ENCODE results near the gene ALG3. TPM values are rescaled to one million over a fixed set of nuclear protein-coding genes. Genes with fewer than 3 reads are reported as not detected.
A peak's percentile ranks its signal among the peaks of the same experiment; 100 is the strongest.
"Not testable (repeated sequence)": the region's sequence is repeated elsewhere in the genome, so short reads cannot be mapped to it uniquely, and the experiment has no call there.

ALG3 gene
- total RNA-seq, 2 donors from 2014 or later: 37.3 to 42.5 TPM

- Histone ChIP-seq H3K27me3 (ENCODE audit: control insufficient read depth, insufficient read depth, low read length, poor library complexity, severe bottlenecking) (peaks cover 81% of the 10 kb centered on the region), H3K4me1 (ENCODE audit: control insufficient read depth, insufficient read depth, low read length) (no peaks in the 10 kb centered on the region), H3K9me3 (ENCODE audit: control insufficient read depth, low read length) (no peaks in the 10 kb centered on the region), H3K9ac (ENCODE audit: extremely low read depth, low read length, poor library complexity, severe bottlenecking) (no peak overlapping the region), H3K27ac (ENCODE audit: low read depth, low read length) (no peak overlapping the region), H3K4me3 (ENCODE audit: low read length) (no peak overlapping the region), H3K36me3 (ENCODE audit: control insufficient read depth, insufficient read depth, low read length) (no peaks in the 10 kb centered on the region)
- H3K27me3 Mint-ChIP-seq (ENCODE audit: insufficient read depth): peaks cover 69% of the 10 kb centered on the region
- no peaks in the 10 kb centered on the region for H3K4me1 Mint-ChIP-seq
- no peaks in the 10 kb centered on the region for H3K36me3 Mint-ChIP-seq (ENCODE audit: low read depth)
- WGBS, 2 experiments (ENCODE audit: insufficient coverage in 1 of 2, insufficient read length in 1 of 2): 83 to 94% methylated on average over 10 to 12 of the region's 12 CpGs
- peak; percentile 30 for DNase-seq
- peak overlapping the region; percentile 42 for H3K4me3 Mint-ChIP-seq
- H3K27ac Mint-ChIP-seq: no peak overlapping the region
- TF ChIP-seq CTCF (conservative IDR thresholded peaks at IDR 0.05): no peak
- no peaks in the 10 kb centered on the region for H3K9me3 Mint-ChIP-seq
Measured at GRCh38 chr3:184275381-184275701, 26.6 kb upstream of the ALG3 start.

GRCh38 chr3:184272269-184272668 is 23.5 kb upstream of the ALG3 start:
- H3K9ac ChIP-seq (ENCODE audit: extremely low read depth, low read length, poor library complexity, severe bottlenecking): no peak overlapping the region
- peaks cover 75% of the 10 kb centered on the region for H3K27me3 ChIP-seq (ENCODE audit: control insufficient read depth, insufficient read depth, low read length, poor library complexity, severe bottlenecking)
- no peak for TF ChIP-seq CTCF (conservative IDR thresholded peaks at IDR 0.05)
- Mint-ChIP-seq H3K36me3 (ENCODE audit: low read depth) (no peaks in the 10 kb centered on the region), H3K4me1 (no peaks in the 10 kb centered on the region), H3K27ac (no peak overlapping the region), H3K27me3 (ENCODE audit: insufficient read depth) (peaks cover 51% of the 10 kb centered on the region), H3K9me3 (peaks cover 2% of the 10 kb centered on the region), H3K4me3 (no peak overlapping the region)
- H3K36me3 ChIP-seq (ENCODE audit: control insufficient read depth, insufficient read depth, low read length): no peaks in the 10 kb centered on the region
- no peaks in the 10 kb centered on the region for H3K4me1 ChIP-seq (ENCODE audit: control insufficient read depth, insufficient read depth, low read length)
- 83 to 90% methylated on average over 1 of the region's 1 CpG for WGBS, 2 experiments (ENCODE audit: insufficient coverage in 1 of 2, insufficient read length in 1 of 2)
- no peak overlapping the region for H3K4me3 ChIP-seq (ENCODE audit: low read length)
- no peak overlapping the region for H3K27ac ChIP-seq (ENCODE audit: low read depth, low read length)
- DNase-seq: peak; percentile 4
- H3K9me3 ChIP-seq (ENCODE audit: control insufficient read depth, low read length): peaks cover 5% of the 10 kb centered on the region

- not testable (repeated sequence) for H3K36me3 Mint-ChIP-seq (ENCODE audit: low read depth); H3K9ac ChIP-seq (ENCODE audit: extremely low read depth, low read length, poor library complexity, severe bottlenecking); H3K27ac ChIP-seq (ENCODE audit: low read depth, low read length); DNase-seq; H3K9me3 ChIP-seq (ENCODE audit: control insufficient read depth, low read length); H3K27ac Mint-ChIP-seq; H3K4me1 Mint-ChIP-seq; H3K4me3 Mint-ChIP-seq; H3K4me1 ChIP-seq (ENCODE audit: control insufficient read depth, insufficient read depth, low read length); H3K9me3 Mint-ChIP-seq; H3K4me3 ChIP-seq (ENCODE audit: low read length); H3K36me3 ChIP-seq (ENCODE audit: control insufficient read depth, insufficient read depth, low read length)
- H3K27me3 Mint-ChIP-seq (ENCODE audit: insufficient read depth): peaks cover 55% of the 10 kb centered on the region
- peaks cover 62% of the 10 kb centered on the region for H3K27me3 ChIP-seq (ENCODE audit: control insufficient read depth, insufficient read depth, low read length, poor library complexity, severe bottlenecking)
- WGBS, 2 experiments (ENCODE audit: insufficient coverage in 1 of 2, insufficient read length in 1 of 2): 100% methylated on average over 1 of the region's 1 CpG; no CpG with 5 or more reads in 1 of the 2 experiments
Measured at GRCh38 chr3:184267249-184267648, 18.5 kb upstream of the ALG3 start.

- H3K4me3 ChIP-seq (ENCODE audit: low read length): no peak overlapping the region
- DNase-seq: no peak
- WGBS, 2 experiments (ENCODE audit: insufficient coverage in 1 of 2, insufficient read length in 1 of 2): 23% methylated on average over 12 to 15 of the region's 15 CpGs
- no peak overlapping the region for H3K27ac ChIP-seq (ENCODE audit: low read depth, low read length)
- TF ChIP-seq CTCF (conservative IDR thresholded peaks at IDR 0.05): no peak
- Mint-ChIP-seq H3K27me3 (ENCODE audit: insufficient read depth) (peaks cover 86% of the 10 kb centered on the region), H3K27ac (no peak overlapping the region), H3K4me1 (peaks cover 14% of the 10 kb centered on the region), H3K9me3 (peaks cover 5% of the 10 kb centered on the region), H3K36me3 (ENCODE audit: low read depth) (peaks cover 6% of the 10 kb centered on the region), H3K4me3 (peak overlapping the region; percentile 66)
- H3K4me1 ChIP-seq (ENCODE audit: control insufficient read depth, insufficient read depth, low read length): no peaks in the 10 kb centered on the region
- H3K36me3 ChIP-seq (ENCODE audit: control insufficient read depth, insufficient read depth, low read length): no peaks in the 10 kb centered on the region
- H3K27me3 ChIP-seq (ENCODE audit: control insufficient read depth, insufficient read depth, low read length, poor library complexity, severe bottlenecking): peaks cover 77% of the 10 kb centered on the region
- H3K9ac ChIP-seq (ENCODE audit: extremely low read depth, low read length, poor library complexity, severe bottlenecking): no peak overlapping the region
- H3K9me3 ChIP-seq (ENCODE audit: control insufficient read depth, low read length): peaks cover 5% of the 10 kb centered on the region
Measured at GRCh38 chr3:184262764-184263179, 14.0 kb upstream of the ALG3 start.
